Mesendoderm (in vitro differentiated cells): Measurements from ENCODE around the gene TEKT3.

Experiments
- DNase-seq: peaks from one replicate; pipeline ENCODE4 v3.0.0; 2013
- H2AK5ac ChIP-seq: 2 replicates; pipeline ENCODE4 v1.6.1; 2013; ENCODE audit warnings: low read length, inconsistent platforms
- H2BK120ac ChIP-seq: 2 replicates; pipeline ENCODE4 v1.6.1; 2013; ENCODE audit warnings: low read depth, mild to moderate bottlenecking, low read length, moderate library complexity, mixed read lengths
- H2BK15ac ChIP-seq: replicated peaks from 2 replicates; pipeline ENCODE4 v1.6.1; 2013; ENCODE audit warnings: low read depth, mild to moderate bottlenecking, moderate library complexity
- H2BK5ac ChIP-seq: 2 replicates; pipeline ENCODE4 v1.6.1; 2013; ENCODE audit warnings: low read length, inconsistent platforms
- H3K18ac ChIP-seq: 2 replicates; pipeline ENCODE4 v1.6.1; 2013; ENCODE audit warnings: mild to moderate bottlenecking, low read length, mixed read lengths
- H3K23ac ChIP-seq: one replicate; pipeline ENCODE4 v1.6.1; 2013; ENCODE audit warnings: low read length
- H3K27ac ChIP-seq: 2 replicates; pipeline ENCODE4 v1.5.1; 2013; ENCODE audit warnings: low read depth, mild to moderate bottlenecking, inconsistent platforms, low read length, moderate library complexity
- H3K27me3 ChIP-seq: 2 replicates; pipeline ENCODE4 v1.6.1; 2013; ENCODE audit warnings: low read length, control low read depth, mild to moderate bottlenecking, inconsistent platforms; ENCODE audit not compliant: insufficient read depth, poor library complexity
- H3K36me3 ChIP-seq: 2 replicates; pipeline ENCODE4 v1.6.1; 2013; ENCODE audit warnings: low read length, inconsistent platforms; ENCODE audit not compliant: control insufficient read depth, insufficient read depth
- H3K4ac ChIP-seq: one replicate; pipeline ENCODE4 v1.6.1; 2013; ENCODE audit warnings: low read depth, mild to moderate bottlenecking, low read length, moderate library complexity
- H3K4me1 ChIP-seq: 2 replicates; pipeline ENCODE4 v1.6.1; 2013; ENCODE audit warnings: low read depth, low read length, inconsistent platforms; ENCODE audit not compliant: control insufficient read depth
- H3K4me2 ChIP-seq: 2 replicates; pipeline ENCODE4 v1.6.1; 2013; ENCODE audit warnings: low read length
- H3K4me3 ChIP-seq: 2 replicates; pipeline ENCODE4 v1.5.1; 2013; ENCODE audit warnings: mild to moderate bottlenecking, low read length
- H3K56ac ChIP-seq: one replicate; pipeline ENCODE4 v1.6.1; 2013; ENCODE audit warnings: low read length
- H3K79me1 ChIP-seq: 2 replicates; pipeline ENCODE4 v1.6.1; 2013; ENCODE audit warnings: low read length, inconsistent platforms
- H3K79me2 ChIP-seq: 2 replicates; pipeline ENCODE4 v1.6.1; 2013; ENCODE audit warnings: mild to moderate bottlenecking, low read length; ENCODE audit not compliant: control insufficient read depth, insufficient read depth
- H3K9ac ChIP-seq: 2 replicates; pipeline ENCODE4 v1.6.1; 2013; ENCODE audit warnings: low read length, inconsistent platforms
- H4K5ac ChIP-seq: one replicate; pipeline ENCODE4 v1.6.1; 2013; ENCODE audit warnings: low read length
- H4K8ac ChIP-seq: one replicate; pipeline ENCODE4 v1.6.1; 2013; ENCODE audit warnings: low read depth, mild to moderate bottlenecking, control low read depth, low read length, moderate library complexity
- WGBS: extraction: QIAGEN DNeasy Blood & Tissue Kit; methylation state at CpG from one replicate; pipeline ENCODE4 v1.1.7; 2013; ENCODE audit warnings: low lambda C conversion rate, missing lambda C conversion rate; ENCODE audit not compliant: insufficient coverage; ENCODE audit errors: extremely low coverage; 5-methylcytosine and 5-hydroxymethylcytosine counted together

The TEKT3 gene

DNA sequence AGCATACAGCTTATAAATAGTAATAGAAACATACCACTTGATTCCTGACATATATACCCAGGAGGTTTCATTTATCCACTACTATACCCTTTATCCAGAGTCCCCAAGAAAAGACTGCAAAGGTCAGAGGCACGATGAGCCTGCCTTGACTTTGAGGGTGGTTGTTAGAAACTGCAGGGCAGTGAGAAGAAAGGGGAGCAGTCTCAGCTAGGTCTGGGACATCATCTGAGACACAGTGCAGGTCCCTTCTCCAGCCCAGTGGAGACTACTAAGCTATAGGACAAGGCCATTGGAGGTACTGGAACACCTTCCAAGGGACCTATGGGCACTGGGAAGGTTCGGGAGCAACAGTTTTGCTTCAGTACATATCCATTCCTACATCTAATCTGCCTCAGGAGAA is 20.2 kb upstream of the TEKT3 start:
- WGBS, result no CpG with 5 or more reads among the region's 2 CpGs
- no peak overlapping the region for H3K56ac ChIP-seq
- DNase-seq, result no peak

DNA sequence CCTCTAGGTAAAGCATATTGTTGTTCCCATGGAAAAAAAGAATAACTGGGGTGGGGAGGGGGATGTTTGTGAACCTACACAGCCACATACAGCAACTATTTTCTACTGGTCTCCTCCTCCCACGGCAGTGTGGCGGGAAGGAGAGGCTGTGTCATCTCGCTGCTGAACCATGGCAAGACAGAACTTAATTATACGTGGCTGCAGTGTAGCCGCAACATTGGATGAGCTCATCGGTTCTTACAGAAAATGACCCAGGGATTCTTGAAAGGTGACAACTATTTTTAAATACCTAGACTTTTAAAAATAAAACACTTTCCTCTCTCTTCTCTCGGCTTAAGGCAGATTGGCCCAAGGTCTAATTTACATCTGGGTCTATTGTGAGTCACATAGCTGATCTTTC is 19.8 kb upstream of the TEKT3 start:
- DNase-seq, result no peak
- Histone ChIP-seq H3K79me1 (no peaks in the 10 kb centered on the region), H3K4me2 (no peak overlapping the region), H2AK5ac (no peak overlapping the region), H4K5ac (no peak overlapping the region), H3K18ac (no peak overlapping the region), H3K79me2 (no peaks in the 10 kb centered on the region), H3K9ac (no peak overlapping the region), H3K36me3 (no peaks in the 10 kb centered on the region), H2BK5ac (no peak overlapping the region), H3K4me3 (no peak overlapping the region), H4K8ac (no peak overlapping the region), H3K23ac (no peak overlapping the region), H3K4ac (no peak overlapping the region), H2BK120ac (no peak overlapping the region), H3K27me3 (no peaks in the 10 kb centered on the region), H3K27ac (no peak overlapping the region), H2BK15ac (no peak overlapping the region), H3K4me1 (no peaks in the 10 kb centered on the region), H3K56ac (no peak overlapping the region)
- no CpG with 5 or more reads among the region's 7 CpGs for WGBS

More for the DNA sequence above, 20.2 kb upstream of the TEKT3 start:
- Histone ChIP-seq H4K5ac (no peak overlapping the region), H3K4me2 (no peak overlapping the region), H3K36me3 (no peaks in the 10 kb centered on the region), H3K4ac (no peak overlapping the region), H3K4me3 (no peak overlapping the region), H2BK5ac (no peak overlapping the region), H2AK5ac (no peak overlapping the region), H3K4me1 (no peaks in the 10 kb centered on the region), H3K79me2 (no peaks in the 10 kb centered on the region), H3K27ac (no peak overlapping the region), H3K79me1 (no peaks in the 10 kb centered on the region), H3K18ac (no peak overlapping the region), H3K9ac (no peak overlapping the region), H3K23ac (no peak overlapping the region), H2BK120ac (no peak overlapping the region), H3K27me3 (no peaks in the 10 kb centered on the region), H2BK15ac (no peak overlapping the region), H4K8ac (no peak overlapping the region)

- Histone ChIP-seq H3K18ac (no peak overlapping the region), H3K56ac (no peak overlapping the region), H3K27me3 (no peaks in the 10 kb centered on the region), H3K27ac (no peak overlapping the region), H2BK15ac (no peak overlapping the region), H3K4me1 (no peaks in the 10 kb centered on the region), H2BK5ac (no peak overlapping the region), H3K79me1 (no peaks in the 10 kb centered on the region), H3K4me3 (no peak overlapping the region), H3K79me2 (no peaks in the 10 kb centered on the region), H3K4me2 (no peak overlapping the region), H3K36me3 (no peaks in the 10 kb centered on the region), H2AK5ac (no peak overlapping the region), H3K9ac (no peak overlapping the region), H2BK120ac (no peak overlapping the region), H3K23ac (no peak overlapping the region), H3K4ac (no peak overlapping the region), H4K8ac (no peak overlapping the region), H4K5ac (no peak overlapping the region)
- no peak for DNase-seq
- no CpG with 5 or more reads among the region's 3 CpGs for WGBS
Measured at GRCh38 chr17:15354256-15354655, 12.9 kb upstream of the TEKT3 start.

GRCh38 chr17:15351925-15352324 is 10.5 kb upstream of the TEKT3 start:
- H3K9ac ChIP-seq, result no peak overlapping the region
- H4K5ac ChIP-seq, result no peak overlapping the region
- no peaks in the 10 kb centered on the region for H3K36me3 ChIP-seq
- no peak overlapping the region for H2BK5ac ChIP-seq
- no peaks in the 10 kb centered on the region for H3K79me1 ChIP-seq
- no peak overlapping the region for H3K23ac ChIP-seq
- no peak overlapping the region for H2BK120ac ChIP-seq
- WGBS, result no CpG with 5 or more reads among the region's 3 CpGs
- H3K4me3 ChIP-seq, result no peak overlapping the region
- no peak overlapping the region for H4K8ac ChIP-seq
- no peak overlapping the region for H2BK15ac ChIP-seq
- no peaks in the 10 kb centered on the region for H3K27me3 ChIP-seq
- no peak for DNase-seq
- H2AK5ac ChIP-seq, result no peak overlapping the region
- no peak overlapping the region for H3K27ac ChIP-seq
- H3K4ac ChIP-seq, result no peak overlapping the region
- no peaks in the 10 kb centered on the region for H3K79me2 ChIP-seq
- H3K56ac ChIP-seq, result no peak overlapping the region
- no peak overlapping the region for H3K4me2 ChIP-seq
- H3K4me1 ChIP-seq, result no peaks in the 10 kb centered on the region
- no peak overlapping the region for H3K18ac ChIP-seq

- Histone ChIP-seq H4K8ac (no peak overlapping the region), H3K9ac (no peak overlapping the region), H3K18ac (no peak overlapping the region), H3K4me2 (no peak overlapping the region), H2BK120ac (no peak overlapping the region), H2AK5ac (no peak overlapping the region), H3K27me3 (no peaks in the 10 kb centered on the region), H3K36me3 (no peaks in the 10 kb centered on the region), H3K56ac (no peak overlapping the region), H3K4ac (no peak overlapping the region), H3K27ac (no peak overlapping the region), H4K5ac (no peak overlapping the region), H2BK15ac (no peak overlapping the region), H3K23ac (no peak overlapping the region), H3K79me1 (no peaks in the 10 kb centered on the region), H3K4me3 (no peak overlapping the region), H3K4me1 (no peaks in the 10 kb centered on the region), H2BK5ac (no peak overlapping the region), H3K79me2 (no peaks in the 10 kb centered on the region)
- DNase-seq, result peak; percentile 71
- WGBS, result no CpG with 5 or more reads among the region's 4 CpGs
Measured at GRCh38 chr17:15351478-15351840, 10.1 kb upstream of the TEKT3 start.

DNA sequence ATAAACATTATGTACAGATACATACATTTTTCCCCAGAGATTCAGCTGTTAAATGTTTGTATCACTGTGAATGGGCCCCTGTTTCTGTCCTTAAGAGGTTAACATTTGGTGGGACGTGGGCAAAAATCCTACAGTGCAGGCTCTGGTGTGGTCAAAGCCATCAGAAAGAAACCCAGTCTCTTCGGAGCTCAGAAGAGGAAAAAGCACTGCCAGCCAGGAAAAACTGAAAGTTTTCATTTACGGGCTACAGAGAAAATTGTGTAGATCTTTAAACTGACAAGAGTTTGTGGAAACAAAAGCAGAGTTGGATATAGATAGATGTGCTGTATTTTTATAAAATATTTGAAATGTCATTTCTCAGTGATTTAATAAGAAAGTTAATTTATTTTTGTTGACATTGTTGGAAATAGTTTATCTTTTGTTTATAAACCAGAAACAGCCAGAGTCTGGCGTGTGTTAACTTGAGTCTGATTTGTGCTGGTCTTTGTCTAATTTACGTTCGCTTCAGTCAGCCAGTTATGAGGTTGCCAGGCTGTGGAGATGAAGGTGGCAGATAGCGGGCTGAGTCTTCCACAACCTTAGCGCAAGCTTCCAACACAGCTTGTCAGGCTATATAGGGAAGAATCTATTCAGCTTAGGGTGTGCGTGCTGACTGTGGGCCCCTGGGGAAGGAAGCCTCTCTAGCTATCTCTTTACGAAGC is 9.5 kb upstream of the TEKT3 start:
- no peak overlapping the region for H2BK5ac ChIP-seq
- no peak overlapping the region for H3K27ac ChIP-seq
- no CpG with 5 or more reads among the region's 10 CpGs for WGBS
- no peak overlapping the region for H3K18ac ChIP-seq
- no peak overlapping the region for H4K8ac ChIP-seq
- no peaks in the 10 kb centered on the region for H3K4me1 ChIP-seq
- no peak overlapping the region for H3K23ac ChIP-seq
- H3K79me2 ChIP-seq, result no peaks in the 10 kb centered on the region
- no peaks in the 10 kb centered on the region for H3K79me1 ChIP-seq
- H3K4me2 ChIP-seq, result no peak overlapping the region
- no peaks in the 10 kb centered on the region for H3K36me3 ChIP-seq
- no peak overlapping the region for H2BK120ac ChIP-seq
- H2AK5ac ChIP-seq, result no peak overlapping the region
- no peak overlapping the region for H3K4me3 ChIP-seq
- DNase-seq, result no peak
- no peaks in the 10 kb centered on the region for H3K27me3 ChIP-seq
- H2BK15ac ChIP-seq, result no peak overlapping the region
- no peak overlapping the region for H3K56ac ChIP-seq
- H4K5ac ChIP-seq, result no peak overlapping the region
- H3K4ac ChIP-seq, result no peak overlapping the region
- no peak overlapping the region for H3K9ac ChIP-seq
